LNCaP clone FGC (cell line): ENCODE data around the gene ZNF549.
"Not testable (repeated sequence)": the region's sequence is repeated elsewhere in the genome, so short reads cannot be mapped to it uniquely, and the experiment has no call there.

Source experiments
- DNase-seq: peaks from one replicate; pipeline ENCODE4 v3.0.0-alpha.2; 2011; ENCODE audit warnings: low read depth
- H3K4me3 ChIP-seq: 2 replicates; pipeline ENCODE4 v1.5.1; 2011; ENCODE audit warnings: mild to moderate bottlenecking, low read depth, low read length, control low read depth
- CTCF ChIP-seq: IDR thresholded peaks from 2 replicates; pipeline ENCODE4 v1.5.1; 2012; ENCODE audit warnings: mild to moderate bottlenecking; ENCODE audit not compliant: control insufficient read depth, insufficient read depth; ENCODE audit errors: extremely low read depth

ZNF549 gene

GRCh38 chr19:57527136-57527881 lies at the start of gene ZNF549:
TSS of gene ZNF549 (plus strand) at chr19:57527356. CDS start at chr19:57527574, 218 bp downstream.
- H3K4me3 ChIP-seq, result peak within 1 kb of the TSS; percentile 68
- no peak for TF ChIP-seq CTCF
- peak; percentile 93 for DNase-seq

GRCh38 chr19:57487477-57488298 lies 39.5 kb upstream of the ZNF549 start, which contains the start of gene ZNF419:
TSS of gene ZNF419 (plus strand) at chr19:57487750. CDS start at chr19:57487951, 201 bp downstream.
- peak within 1 kb of the TSS; percentile 81 for H3K4me3 ChIP-seq
- peak; percentile 83 for DNase-seq

- DNase-seq, result peak; percentile 25
- H3K4me3 ChIP-seq, result peak overlapping the region; percentile 81
These were observed 38.9 kb upstream of the ZNF549 start for GRCh38 chr19:57488299-57488644.

GRCh38 chr19:57499332-57499679 lies 27.9 kb upstream of the ZNF549 start:
- not testable (repeated sequence) for H3K4me3 ChIP-seq, DNase-seq

- peak; percentile 91 for DNase-seq
- H3K4me3 ChIP-seq, result peak within 1 kb of the TSS; percentile 75
These were observed 27.3 kb upstream of the ZNF549 start, which contains the start of gene ZNF773 for GRCh38 chr19:57499680-57500395. TSS of gene ZNF773 (plus strand) at chr19:57499938. CDS start at chr19:57500081, 143 bp downstream.

- not testable (repeated sequence) for DNase-seq
- H3K4me3 ChIP-seq, result peak overlapping the region; percentile 75
These were observed 26.8 kb upstream of the ZNF549 start for GRCh38 chr19:57500400-57500799.

GRCh38 chr19:57506163-57506562 lies 21.0 kb upstream of the ZNF549 start:
- no peak for DNase-seq
- no peak overlapping the region for H3K4me3 ChIP-seq
- no peak for TF ChIP-seq CTCF

- no peak for TF ChIP-seq CTCF
- H3K4me3 ChIP-seq, result no peak overlapping the region
- DNase-seq, result no peak
These were observed 15.7 kb upstream of the ZNF549 start for GRCh38 chr19:57511484-57511883.

- no peak for TF ChIP-seq CTCF
- no peak overlapping the region for H3K4me3 ChIP-seq
- DNase-seq, result no peak
These were observed 14.3 kb upstream of the ZNF549 start for GRCh38 chr19:57512845-57513244.
